ENCODE measurements around the gene TMED1.

- TF ChIP-seq EZH2 (IDR thresholded peaks at IDR 0.05), result no peak
- no peak for TF ChIP-seq POLR2AphosphoS5 (IDR thresholded peaks at IDR 0.05; ENCODE audit: borderline replicate concordance, low read depth, low read length)
- TF ChIP-seq FOXP2 (optimal IDR thresholded peaks at IDR 0.05; ENCODE audit: control extremely low read depth, extremely low read length, insufficient read depth), result no peak
Observed at GRCh38 chr19:10855879-10856522, 20.0 kb upstream of the TMED1 start.
